DMS114 treated with DMSO at 0.1 percent for 48 hours (cell line): ENCODE measurements around the gene LRRC4C.
A peak's percentile ranks its signal among the peaks of the same experiment; 100 is the strongest.

Experiments
- DNase-seq: peaks from one replicate; lab custom pipeline; 2025; ENCODE audit not compliant: unreplicated experiment; lab: John Stamatoyannopoulos, UW

Gene LRRC4C

GRCh38 chr11:40732132-40732531, 727.3 kb downstream of the LRRC4C start:
- no peak for DNase-seq

- DNase-seq: peak; percentile 18
These were observed 737.2 kb downstream of the LRRC4C start for GRCh38 chr11:40722179-40722795.

- no peak for DNase-seq
These were observed 742.9 kb downstream of the LRRC4C start for GRCh38 chr11:40716344-40717130.

GRCh38 chr11:40713083-40713482, 746.4 kb downstream of the LRRC4C start:
- no peak for DNase-seq

GRCh38 chr11:40701027-40701426, 758.4 kb downstream of the LRRC4C start:
- no peak for DNase-seq

- no peak for DNase-seq
These were observed 769.6 kb downstream of the LRRC4C start for GRCh38 chr11:40689823-40690222.

GRCh38 chr11:40688369-40688768, 771.1 kb downstream of the LRRC4C start:
- DNase-seq: no peak

- no peak for DNase-seq
These were observed 772.7 kb downstream of the LRRC4C start for GRCh38 chr11:40686765-40687164.

- no peak for DNase-seq
These were observed 776.4 kb downstream of the LRRC4C start for GRCh38 chr11:40683010-40683409.

- DNase-seq: no peak
These were observed 780.2 kb downstream of the LRRC4C start for GRCh38 chr11:40679276-40679675.

GRCh38 chr11:40647295-40647694, 812.2 kb downstream of the LRRC4C start:
- DNase-seq: no peak

- no peak for DNase-seq
These were observed 817.2 kb downstream of the LRRC4C start for GRCh38 chr11:40642284-40642683.

GRCh38 chr11:40619654-40620053, 839.8 kb downstream of the LRRC4C start:
- DNase-seq: no peak

- DNase-seq: no peak
These were observed 852.7 kb downstream of the LRRC4C start for GRCh38 chr11:40606800-40607199.

GRCh38 chr11:40602866-40603552, 856.4 kb downstream of the LRRC4C start:
- no peak for DNase-seq

- DNase-seq: no peak
These were observed 861.8 kb downstream of the LRRC4C start for GRCh38 chr11:40597546-40598113.

- no peak for DNase-seq
These were observed 886.1 kb downstream of the LRRC4C start for GRCh38 chr11:40573254-40573891.

GRCh38 chr11:40569947-40570531, 889.4 kb downstream of the LRRC4C start:
- DNase-seq: no peak

- no peak for DNase-seq
These were observed 892.1 kb downstream of the LRRC4C start for GRCh38 chr11:40567392-40567791.

- DNase-seq: no peak
These were observed 915.3 kb downstream of the LRRC4C start for GRCh38 chr11:40544162-40544561.

GRCh38 chr11:40542821-40543220, 916.6 kb downstream of the LRRC4C start:
- no peak for DNase-seq
